Activated naive CD8-positive, alpha-beta T cell treated with anti-CD3 and anti-CD28 coated beads, Interleukin-2, amount 50 U/mL, for 24 hours (primary cell): Measurements from ENCODE around the gene OR4C6.
A peak's percentile ranks its signal among the peaks of the same experiment; 100 is the strongest.

ENCODE experiments used
- ATAC-seq: fragments of 150-1000 bp; cut with Tn5 transposase; one replicate; pipeline ENCODE4 v1.10.0; 2021
- DNase-seq: peaks from one replicate; pipeline ENCODE4 v3.0.0; 2021
- H3K27ac Mint-ChIP-seq: one replicate; pipeline ENCODE4 v1.8.0; 2021; ENCODE audit warnings: mild to moderate bottlenecking, mixed read lengths
- H3K27me3 Mint-ChIP-seq: one replicate; pipeline ENCODE4 v1.8.0; 2021; ENCODE audit warnings: mixed read lengths
- H3K36me3 Mint-ChIP-seq: one replicate; pipeline ENCODE4 v1.8.0; 2021; ENCODE audit warnings: low read depth, mixed read lengths
- H3K4me1 Mint-ChIP-seq: one replicate; pipeline ENCODE4 v1.8.0; 2021; ENCODE audit warnings: mixed read lengths
- H3K4me3 Mint-ChIP-seq: one replicate; pipeline ENCODE4 v1.8.0; 2021; ENCODE audit warnings: mild to moderate bottlenecking, moderate library complexity, mixed read lengths
- H3K9me3 Mint-ChIP-seq: one replicate; pipeline ENCODE4 v1.8.0; 2021; ENCODE audit warnings: mixed read lengths

Gene OR4C6

DNA sequence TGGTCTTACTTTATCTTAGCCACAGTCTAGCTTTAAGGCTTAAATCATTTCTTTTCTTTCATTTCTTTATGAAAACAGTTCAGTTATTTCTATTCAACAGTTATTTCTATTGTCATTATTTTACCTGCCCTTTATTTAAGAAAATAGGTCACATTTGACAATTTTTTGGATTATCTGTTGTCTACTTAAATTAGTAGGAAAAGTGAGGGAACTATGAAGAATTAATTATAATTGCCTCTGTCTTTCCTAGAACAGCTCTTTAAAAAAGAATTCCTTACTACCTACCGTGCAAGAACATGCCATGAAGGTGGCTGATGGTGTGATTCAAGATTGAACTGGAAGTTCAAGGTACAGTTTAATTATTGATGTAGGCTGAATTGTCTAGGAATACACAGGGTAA lies at the start of gene OR4C6:
OR4C6 (plus strand) TSS at position 301 of the 400 bp plus-strand sequence. CDS start 2,966 bp downstream, outside the sequence.
- H3K9me3 Mint-ChIP-seq: peaks cover 16% of the 10 kb centered on the region
- DNase-seq (no peak), ATAC-seq (no peak)
- no peaks in the 10 kb centered on the region for H3K4me1 Mint-ChIP-seq
- no peak within 1 kb of the TSS for H3K27ac Mint-ChIP-seq
- H3K36me3 Mint-ChIP-seq: no peaks in the 10 kb centered on the region
- H3K4me3 Mint-ChIP-seq: no peak within 1 kb of the TSS
- no peaks in the 10 kb centered on the region for H3K27me3 Mint-ChIP-seq

DNA sequence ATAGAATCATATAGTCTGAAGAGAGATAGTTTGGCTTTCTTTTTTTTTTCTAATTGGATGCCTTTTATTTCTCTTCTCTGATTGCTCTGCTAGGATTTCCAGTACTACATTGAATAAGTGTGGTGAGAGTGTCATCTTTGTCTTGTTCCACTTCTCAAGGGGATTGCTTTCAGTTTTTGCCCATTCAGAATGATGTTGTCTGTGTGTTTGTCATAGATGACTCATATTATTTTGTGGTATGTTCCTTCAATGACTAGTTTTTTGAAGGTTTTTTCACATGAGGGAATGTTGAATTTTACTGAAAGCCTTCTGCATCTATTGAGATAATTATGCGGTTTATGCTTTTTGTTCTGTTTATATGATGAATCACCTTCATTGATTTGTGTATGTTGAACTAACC lies 37.5 kb upstream of the OR4C6 start:
- peaks cover 43% of the 10 kb centered on the region for H3K9me3 Mint-ChIP-seq
- H3K4me1 Mint-ChIP-seq: no peaks in the 10 kb centered on the region
- DNase-seq: no peak
- H3K4me3 Mint-ChIP-seq: no peak overlapping the region
- H3K36me3 Mint-ChIP-seq: no peaks in the 10 kb centered on the region
- H3K27ac Mint-ChIP-seq: no peak overlapping the region
- H3K27me3 Mint-ChIP-seq: no peaks in the 10 kb centered on the region
- ATAC-seq: no peak

DNA sequence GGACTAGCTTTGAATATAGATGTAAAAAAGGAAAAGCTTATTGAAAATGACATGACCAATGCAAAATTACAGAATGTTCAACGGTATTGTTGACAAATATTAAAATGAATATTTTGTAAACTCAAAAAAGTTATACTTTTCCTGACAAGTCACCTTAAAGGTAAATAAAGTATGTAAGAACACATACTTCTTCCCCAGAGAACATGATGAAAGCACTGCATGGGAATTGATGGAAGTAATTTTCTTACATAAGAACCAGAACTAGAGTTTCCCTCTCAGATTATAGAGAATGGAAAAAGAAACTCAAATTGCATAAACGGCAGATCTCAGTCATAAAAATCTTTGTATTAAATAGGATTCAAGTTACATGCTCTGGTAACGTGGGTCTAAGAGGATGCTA lies 27.2 kb upstream of the OR4C6 start, which contains the start of gene OR4P4:
OR4P4 (plus strand) TSS at position 301 of the 400 bp plus-strand sequence.
- Mint-ChIP-seq H3K4me3 (no peak within 1 kb of the TSS), H3K27me3 (no peaks in the 10 kb centered on the region), H3K4me1 (no peaks in the 10 kb centered on the region), H3K36me3 (no peaks in the 10 kb centered on the region), H3K27ac (no peak within 1 kb of the TSS), H3K9me3 (peaks cover 15% of the 10 kb centered on the region)
- ATAC-seq (no peak), DNase-seq (no peak)

DNA sequence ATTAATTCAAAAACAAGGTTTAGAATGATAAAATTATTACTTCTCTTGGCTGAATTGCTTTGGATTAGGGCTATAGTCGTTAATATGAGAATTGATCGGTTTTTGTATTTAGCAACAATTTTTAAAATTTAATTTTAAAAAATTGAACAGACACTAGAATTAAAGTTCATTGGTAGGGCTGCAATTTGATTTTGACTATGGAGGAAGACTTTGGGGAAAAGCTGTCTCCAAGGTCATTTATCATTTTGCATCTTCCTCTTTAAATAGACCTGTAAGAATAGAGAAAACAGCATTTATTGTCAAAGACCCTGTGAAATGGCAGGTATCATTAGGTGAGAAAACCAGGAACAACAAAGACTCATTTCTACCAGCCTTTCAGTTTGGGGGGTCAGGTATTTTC lies 14.0 kb upstream of the OR4C6 start, which contains the start of gene OR4S2:
OR4S2 (plus strand) TSS at position 301 of the 400 bp plus-strand sequence. CDS start 2,577 bp downstream, outside the sequence.
- no peak within 1 kb of the TSS for H3K27ac Mint-ChIP-seq
- no peaks in the 10 kb centered on the region for H3K4me1 Mint-ChIP-seq
- no peaks in the 10 kb centered on the region for H3K36me3 Mint-ChIP-seq
- no peaks in the 10 kb centered on the region for H3K27me3 Mint-ChIP-seq
- DNase-seq (no peak), ATAC-seq (no peak)
- no peak within 1 kb of the TSS for H3K4me3 Mint-ChIP-seq
- H3K9me3 Mint-ChIP-seq: peaks cover 9% of the 10 kb centered on the region

DNA sequence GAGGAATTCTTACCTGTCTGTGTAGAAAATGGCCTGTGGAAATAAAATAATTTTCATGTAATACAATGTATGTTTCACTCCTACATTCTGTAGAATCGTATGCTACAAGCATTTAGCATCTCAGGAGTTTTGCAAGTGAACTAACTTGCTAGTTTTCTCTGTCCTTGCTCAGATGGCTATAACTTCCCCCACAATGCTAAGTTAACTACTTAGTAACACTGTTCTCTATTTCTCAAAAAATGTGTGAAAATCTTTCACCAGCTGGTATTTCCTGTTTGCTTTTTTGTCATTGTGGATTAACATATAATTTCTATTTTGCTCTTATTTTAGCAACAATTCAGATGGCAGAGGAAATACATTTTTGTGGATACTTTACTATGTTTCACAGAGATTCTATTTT lies 9.4 kb upstream of the OR4C6 start:
- Mint-ChIP-seq H3K27ac (no peak overlapping the region), H3K27me3 (no peaks in the 10 kb centered on the region), H3K36me3 (no peaks in the 10 kb centered on the region), H3K9me3 (peaks cover 9% of the 10 kb centered on the region), H3K4me3 (no peak overlapping the region), H3K4me1 (no peaks in the 10 kb centered on the region)
- ATAC-seq (no peak), DNase-seq (no peak)

DNA sequence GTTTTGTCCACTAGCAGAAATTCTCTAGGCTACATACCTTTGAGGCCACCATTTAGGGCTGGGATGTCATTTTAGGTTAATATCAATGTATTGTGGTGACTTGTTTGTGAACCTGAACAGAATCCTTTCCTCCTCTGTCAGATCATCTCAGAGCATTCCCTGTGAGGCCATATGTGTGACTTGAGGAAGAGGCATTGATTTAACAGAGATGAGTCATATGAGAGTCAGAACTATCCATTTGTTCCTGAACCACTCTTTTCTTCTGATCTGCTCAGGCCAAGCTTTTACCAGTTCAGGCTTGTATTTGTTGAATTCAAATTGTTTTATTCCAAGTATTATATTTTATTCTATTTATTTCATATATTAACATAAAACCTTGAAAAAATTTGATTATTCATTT lies 6.9 kb upstream of the OR4C6 start:
- DNase-seq (no peak), ATAC-seq (no peak)
- Mint-ChIP-seq H3K4me1 (no peaks in the 10 kb centered on the region), H3K36me3 (no peaks in the 10 kb centered on the region), H3K9me3 (peaks cover 6% of the 10 kb centered on the region), H3K27ac (no peak overlapping the region), H3K4me3 (no peak overlapping the region), H3K27me3 (no peaks in the 10 kb centered on the region)

DNA sequence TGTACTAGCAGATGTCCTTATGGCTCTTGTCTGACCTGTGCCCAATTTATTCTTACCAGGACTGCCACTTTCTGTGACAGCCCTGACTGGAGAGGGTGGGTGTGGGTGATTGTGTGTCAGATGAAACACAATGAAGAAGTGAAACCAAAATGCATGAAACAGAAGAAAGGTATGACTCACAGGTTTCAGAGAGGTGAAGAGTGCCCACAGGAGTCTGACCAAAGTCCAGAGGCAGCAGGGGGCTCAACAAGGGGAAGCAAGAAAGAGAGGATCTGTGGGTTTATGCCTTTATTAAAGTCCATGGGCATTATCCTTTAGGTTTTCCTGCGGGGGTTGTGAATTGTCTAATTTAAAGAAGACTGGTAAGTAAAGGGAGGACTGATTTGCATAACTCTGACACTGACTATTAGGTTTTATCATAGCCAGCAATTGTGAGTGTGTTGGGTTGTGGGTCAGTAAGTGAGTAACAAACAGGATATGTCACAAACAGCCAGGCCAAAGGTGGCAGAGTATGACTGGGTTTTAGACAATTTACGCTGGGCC lies 3.9 kb upstream of the OR4C6 start:
- Mint-ChIP-seq H3K36me3 (no peaks in the 10 kb centered on the region), H3K4me1 (no peaks in the 10 kb centered on the region), H3K27ac (no peak overlapping the region), H3K9me3 (peaks cover 7% of the 10 kb centered on the region), H3K27me3 (no peaks in the 10 kb centered on the region), H3K4me3 (no peak overlapping the region)
- DNase-seq (no peak), ATAC-seq (peak; percentile 36)

DNA sequence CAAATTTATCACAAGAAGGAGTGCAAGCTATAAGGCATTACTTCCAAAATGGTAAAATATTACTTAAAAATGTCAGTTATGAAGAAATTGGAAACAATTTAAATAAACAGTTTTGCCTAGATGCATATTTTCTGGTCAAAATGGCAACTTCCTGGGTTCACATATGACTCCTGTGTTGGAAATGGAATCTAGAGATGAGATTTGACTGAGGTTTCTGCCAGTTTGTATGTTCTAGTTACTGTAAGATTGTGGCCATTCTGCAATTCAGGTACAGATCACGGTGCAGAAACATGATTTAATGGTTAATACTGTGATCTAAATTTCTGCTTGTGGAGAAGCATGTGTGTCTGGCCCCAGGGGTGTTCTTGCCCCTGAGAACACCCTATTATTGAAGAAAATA lies 3.4 kb upstream of the OR4C6 start:
- Mint-ChIP-seq H3K4me1 (no peaks in the 10 kb centered on the region), H3K27ac (no peak overlapping the region), H3K4me3 (no peak overlapping the region), H3K27me3 (no peaks in the 10 kb centered on the region), H3K36me3 (no peaks in the 10 kb centered on the region), H3K9me3 (peaks cover 8% of the 10 kb centered on the region)
- ATAC-seq (no peak), DNase-seq (no peak)

DNA sequence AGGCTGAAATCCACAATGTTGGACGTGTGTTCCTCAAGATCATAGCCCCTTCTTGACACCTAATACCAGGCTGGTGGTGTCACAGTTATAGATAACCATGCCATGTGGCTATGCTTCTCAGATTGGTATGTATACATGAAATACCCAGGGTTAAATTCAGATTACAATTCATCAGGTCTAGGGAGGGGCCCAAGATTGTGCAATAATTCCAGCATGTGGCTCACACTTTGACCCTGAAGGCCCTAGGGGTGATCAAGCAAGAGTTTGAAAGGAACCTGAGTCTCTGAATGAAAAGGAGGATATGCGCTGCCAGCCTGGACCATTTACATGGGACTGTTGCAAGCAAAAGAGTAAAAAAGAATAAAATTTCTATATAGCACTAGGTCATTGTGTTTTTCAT lies 7.4 kb downstream of the OR4C6 start:
- Mint-ChIP-seq H3K4me1 (no peaks in the 10 kb centered on the region), H3K27ac (no peak overlapping the region), H3K36me3 (no peaks in the 10 kb centered on the region), H3K9me3 (peaks cover 18% of the 10 kb centered on the region), H3K4me3 (no peak overlapping the region), H3K27me3 (no peaks in the 10 kb centered on the region)
- DNase-seq: no peak
- ATAC-seq: no peak

DNA sequence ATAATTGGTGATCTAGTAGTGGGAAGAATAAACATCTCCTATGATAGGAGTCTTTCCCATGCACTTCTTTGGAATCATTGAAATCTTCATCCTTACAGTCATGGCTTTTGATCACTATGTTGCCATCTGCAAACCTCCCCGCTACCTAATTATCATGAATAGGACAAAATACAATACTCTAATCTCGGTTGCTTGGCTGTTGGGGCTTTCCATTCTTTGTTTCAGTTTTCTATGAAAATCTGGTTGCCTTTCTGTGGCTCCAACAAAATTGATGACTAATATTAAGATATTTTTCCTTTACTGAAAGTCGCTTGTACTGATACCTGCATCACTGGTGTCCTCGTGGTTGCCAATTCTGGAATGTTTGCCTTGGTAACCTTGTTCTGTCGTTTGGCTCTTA lies 11.9 kb downstream of the OR4C6 start:
- Mint-ChIP-seq H3K27me3 (no peaks in the 10 kb centered on the region), H3K4me1 (no peaks in the 10 kb centered on the region)

DNA sequence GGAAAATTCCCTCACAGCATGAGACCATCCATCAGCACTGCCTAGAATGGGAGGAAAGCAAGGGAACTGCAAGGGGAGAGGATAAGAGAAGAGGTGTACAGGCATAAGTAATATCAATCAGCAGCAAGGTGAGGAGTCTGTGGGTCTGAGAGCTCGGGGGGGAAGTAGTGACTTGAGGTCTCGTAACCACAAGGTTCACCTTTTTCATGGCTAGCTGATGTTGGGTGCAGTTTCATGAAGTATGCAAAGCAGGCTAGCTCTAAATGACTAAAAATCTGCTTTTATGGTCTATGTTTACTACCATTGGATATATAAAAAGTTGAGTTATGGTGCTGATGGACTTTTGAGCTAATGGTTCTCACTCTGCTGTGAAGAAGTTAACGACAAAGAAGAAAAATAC lies 35.8 kb downstream of the OR4C6 start:
- no peak overlapping the region for H3K27ac Mint-ChIP-seq
- no peak for DNase-seq
- no peaks in the 10 kb centered on the region for H3K4me1 Mint-ChIP-seq
- no peak for ATAC-seq
- H3K4me3 Mint-ChIP-seq: no peak overlapping the region
- H3K9me3 Mint-ChIP-seq: peaks cover 15% of the 10 kb centered on the region
- no peaks in the 10 kb centered on the region for H3K36me3 Mint-ChIP-seq
- no peaks in the 10 kb centered on the region for H3K27me3 Mint-ChIP-seq

More for the DNA sequence above, 11.9 kb downstream of the OR4C6 start:
- no peak overlapping the region for H3K4me3 Mint-ChIP-seq
- no peaks in the 10 kb centered on the region for H3K36me3 Mint-ChIP-seq
- ATAC-seq (no peak), DNase-seq (no peak)
- no peak overlapping the region for H3K27ac Mint-ChIP-seq
- H3K9me3 Mint-ChIP-seq: no peaks in the 10 kb centered on the region

DNA sequence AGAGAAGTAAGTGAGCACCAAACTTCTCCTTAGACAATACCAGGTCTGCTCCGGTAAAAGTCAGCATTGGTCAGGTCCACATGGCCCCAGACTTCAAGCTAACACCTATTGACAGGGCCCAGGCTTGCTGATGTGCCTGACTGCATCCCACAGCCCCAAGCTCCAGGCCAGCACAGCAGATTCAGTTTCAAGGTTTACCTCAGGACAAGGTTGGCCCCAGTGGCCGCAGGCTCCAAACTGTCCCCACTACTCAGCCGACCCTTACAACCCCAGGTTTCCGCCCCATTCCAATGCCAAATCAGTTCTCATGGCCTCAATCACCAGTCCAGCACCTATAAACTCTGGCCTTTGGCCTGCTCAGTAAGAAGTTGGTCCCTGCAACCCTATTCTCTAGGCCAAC lies 39.4 kb downstream of the OR4C6 start:
- Mint-ChIP-seq H3K4me1 (no peaks in the 10 kb centered on the region), H3K27ac (no peak overlapping the region), H3K9me3 (peaks cover 23% of the 10 kb centered on the region), H3K27me3 (no peaks in the 10 kb centered on the region), H3K4me3 (no peak overlapping the region), H3K36me3 (no peaks in the 10 kb centered on the region)
- ATAC-seq (no peak), DNase-seq (no peak)

DNA sequence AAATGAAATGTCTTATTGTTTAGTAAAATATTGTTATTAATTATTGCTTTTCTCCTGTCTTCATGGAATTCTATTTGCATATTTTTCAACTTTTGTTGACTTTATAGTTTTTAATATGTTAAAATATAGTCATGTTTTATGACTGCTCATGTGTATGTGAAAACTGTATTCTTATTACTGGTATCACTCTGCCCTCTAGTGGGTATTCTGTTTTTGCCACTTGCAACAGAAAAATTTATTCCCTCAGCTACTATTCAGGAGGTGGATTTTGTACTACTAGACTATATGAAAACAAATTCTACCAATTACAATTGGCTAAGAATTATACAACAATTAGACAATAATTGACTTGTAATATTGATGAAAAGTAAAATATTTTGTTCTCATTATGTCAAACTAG lies 45.0 kb downstream of the OR4C6 start:
- no peak for ATAC-seq
- DNase-seq: no peak
- H3K4me1 Mint-ChIP-seq: no peaks in the 10 kb centered on the region
- H3K4me3 Mint-ChIP-seq: no peak overlapping the region
- H3K9me3 Mint-ChIP-seq: peaks cover 21% of the 10 kb centered on the region
- H3K27ac Mint-ChIP-seq: no peak overlapping the region
- no peaks in the 10 kb centered on the region for H3K36me3 Mint-ChIP-seq
- H3K27me3 Mint-ChIP-seq: no peaks in the 10 kb centered on the region

DNA sequence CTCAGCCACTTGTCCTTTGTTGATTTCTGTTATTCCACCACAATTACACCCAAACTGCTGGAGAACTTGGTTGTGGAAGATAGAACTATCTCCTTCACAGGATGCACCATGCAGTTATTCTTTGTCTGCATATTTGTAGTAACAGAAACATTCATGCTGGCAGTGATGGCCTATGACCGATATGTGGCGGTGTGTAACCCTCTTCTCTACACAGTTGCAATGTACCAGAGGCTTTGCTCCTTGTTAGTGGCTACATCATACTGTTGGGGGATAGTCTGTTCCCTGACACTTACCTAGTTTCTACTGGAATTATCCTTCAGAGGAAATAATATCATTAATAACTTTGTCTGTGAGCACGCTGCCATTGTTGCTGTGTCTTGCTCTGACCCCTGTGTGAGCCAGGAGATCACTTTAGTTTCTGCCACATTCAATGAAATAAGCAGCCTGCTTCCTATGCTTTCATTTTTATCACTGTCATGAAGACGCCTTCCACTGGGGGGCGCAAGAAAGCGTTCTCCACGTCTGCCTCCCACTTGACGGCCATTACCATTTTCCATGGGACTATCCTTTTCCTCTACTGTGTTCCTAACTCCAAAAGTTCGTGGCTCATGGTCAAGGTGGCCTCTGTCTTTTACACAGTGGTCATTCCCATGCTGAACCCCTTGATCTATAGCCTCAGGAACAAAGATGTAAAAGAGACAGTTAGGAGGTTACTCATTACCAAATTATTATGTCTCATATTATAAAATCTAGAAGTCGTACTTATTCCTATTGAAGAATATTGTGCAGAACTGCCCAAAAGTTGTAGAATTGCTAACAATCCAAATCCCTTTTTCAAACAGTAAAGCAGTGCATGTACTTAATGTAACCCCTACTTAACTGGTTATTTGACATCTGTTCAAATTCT lies 53.2 kb downstream of the OR4C6 start:
- ATAC-seq (no peak), DNase-seq (peak; percentile 13)
- H3K36me3 Mint-ChIP-seq: no peaks in the 10 kb centered on the region
- no peak overlapping the region for H3K4me3 Mint-ChIP-seq
- H3K9me3 Mint-ChIP-seq: peaks cover 4% of the 10 kb centered on the region
- no peaks in the 10 kb centered on the region for H3K4me1 Mint-ChIP-seq
- no peak overlapping the region for H3K27ac Mint-ChIP-seq
- H3K27me3 Mint-ChIP-seq: no peaks in the 10 kb centered on the region
